HG03066 (cell line): ENCODE results near the gene ANGPTL5.
"Not testable (repeated sequence)": the region's sequence is repeated elsewhere in the genome, so short reads cannot be mapped to it uniquely, and the experiment has no call there.

Experiments used
- ATAC-seq: cut with Tn5 transposase; IDR thresholded peaks from one replicate; pipeline ENCODE4 v1.9.1; 2021; ENCODE audit warnings: low read depth; ENCODE audit not compliant: unreplicated experiment

ANGPTL5 gene

GRCh38 chr11:101894505-101894904, 21.8 kb downstream of the ANGPTL5 start:
- no peak for ATAC-seq

- ATAC-seq: no peak
Observed at GRCh38 chr11:101889767-101890166, 26.6 kb downstream of the ANGPTL5 start.

GRCh38 chr11:101885631-101886030, 30.7 kb downstream of the ANGPTL5 start:
- ATAC-seq: no peak

DNA sequence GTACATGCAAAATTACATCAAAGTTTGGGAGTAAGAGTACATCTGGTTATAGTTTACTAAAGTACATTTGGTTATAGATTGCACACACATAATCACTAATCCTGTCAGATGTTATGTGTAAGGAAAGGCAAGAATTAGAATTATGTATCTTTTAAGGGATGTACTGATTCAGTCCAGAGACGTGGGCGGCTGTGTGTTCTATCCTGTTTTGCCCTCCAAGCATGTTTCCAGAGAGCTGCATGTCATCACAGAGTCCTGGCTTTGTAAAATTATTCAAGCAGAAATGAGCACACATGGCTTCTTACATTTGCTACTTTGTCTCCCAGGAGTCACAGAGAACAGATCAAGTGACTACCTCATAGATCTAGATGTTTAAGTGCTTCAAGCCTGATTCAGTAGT, 34.7 kb downstream of the ANGPTL5 start:
- ATAC-seq: no peak

DNA sequence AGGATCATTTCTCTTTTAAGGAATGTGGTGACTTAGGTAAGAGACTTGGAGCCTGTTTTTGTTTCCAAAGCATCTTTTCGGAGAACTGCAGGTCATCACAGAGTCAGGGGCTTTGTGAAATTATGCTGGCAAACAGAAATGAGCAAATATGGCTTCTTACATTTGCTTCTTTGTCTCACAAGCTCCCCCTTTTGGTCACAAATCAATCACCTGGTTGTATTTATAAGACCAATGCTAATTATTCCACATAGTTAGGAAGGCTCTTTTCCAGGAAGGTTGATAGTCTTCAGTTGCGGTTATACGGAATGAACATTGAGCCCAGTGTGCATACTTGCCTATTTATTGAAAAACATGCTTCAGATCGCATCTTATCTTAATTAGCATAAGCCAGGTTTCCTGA, 36.1 kb downstream of the ANGPTL5 start:
- no peak for ATAC-seq

GRCh38 chr11:101872171-101872882, 44.0 kb downstream of the ANGPTL5 start:
- no peak for ATAC-seq

GRCh38 chr11:101870510-101870909, 45.8 kb downstream of the ANGPTL5 start:
- ATAC-seq: no peak

DNA sequence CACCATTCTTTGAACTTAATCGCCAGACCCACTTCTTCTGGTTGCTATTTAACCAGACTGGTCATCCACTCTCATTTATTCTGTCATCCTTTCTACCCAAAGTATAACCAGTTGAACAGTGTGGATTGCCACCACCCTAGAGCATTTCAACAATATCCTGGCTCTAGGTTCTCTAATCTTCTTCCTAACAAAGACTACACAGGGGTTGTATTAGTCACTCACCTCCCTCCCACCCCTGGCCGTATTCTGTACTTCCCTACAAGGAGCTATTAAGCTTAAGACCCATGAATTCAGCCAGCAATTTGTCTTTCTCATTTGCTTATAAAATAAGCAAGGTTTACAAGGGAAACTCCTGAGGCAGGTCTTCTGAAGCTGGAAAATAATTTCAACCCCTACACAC, 48.4 kb downstream of the ANGPTL5 start:
- no peak for ATAC-seq

GRCh38 chr11:101866619-101867491, 49.5 kb downstream of the ANGPTL5 start:
- ATAC-seq: no peak

DNA sequence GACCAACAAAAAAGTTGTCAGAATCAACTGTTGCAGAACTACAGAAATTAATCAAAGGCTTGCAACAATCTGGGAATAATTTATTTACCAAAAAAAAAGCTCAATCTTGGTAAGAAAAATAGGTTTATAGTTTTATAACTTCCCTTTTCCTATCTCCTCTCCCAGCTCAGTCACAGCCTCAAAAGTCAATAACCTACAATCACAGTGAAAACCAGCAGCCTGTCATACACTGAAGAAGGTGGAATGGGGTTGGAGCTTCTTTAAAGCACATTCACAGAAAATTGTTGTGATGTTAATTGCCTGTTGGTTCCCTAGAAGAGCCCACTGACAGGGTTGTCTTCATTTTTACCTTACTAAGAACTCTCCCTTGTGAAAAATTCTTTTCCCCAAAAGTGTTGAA, 52.2 kb downstream of the ANGPTL5 start:
- ATAC-seq: no peak

GRCh38 chr11:101863361-101863760, 53.0 kb downstream of the ANGPTL5 start:
- ATAC-seq: no peak

DNA sequence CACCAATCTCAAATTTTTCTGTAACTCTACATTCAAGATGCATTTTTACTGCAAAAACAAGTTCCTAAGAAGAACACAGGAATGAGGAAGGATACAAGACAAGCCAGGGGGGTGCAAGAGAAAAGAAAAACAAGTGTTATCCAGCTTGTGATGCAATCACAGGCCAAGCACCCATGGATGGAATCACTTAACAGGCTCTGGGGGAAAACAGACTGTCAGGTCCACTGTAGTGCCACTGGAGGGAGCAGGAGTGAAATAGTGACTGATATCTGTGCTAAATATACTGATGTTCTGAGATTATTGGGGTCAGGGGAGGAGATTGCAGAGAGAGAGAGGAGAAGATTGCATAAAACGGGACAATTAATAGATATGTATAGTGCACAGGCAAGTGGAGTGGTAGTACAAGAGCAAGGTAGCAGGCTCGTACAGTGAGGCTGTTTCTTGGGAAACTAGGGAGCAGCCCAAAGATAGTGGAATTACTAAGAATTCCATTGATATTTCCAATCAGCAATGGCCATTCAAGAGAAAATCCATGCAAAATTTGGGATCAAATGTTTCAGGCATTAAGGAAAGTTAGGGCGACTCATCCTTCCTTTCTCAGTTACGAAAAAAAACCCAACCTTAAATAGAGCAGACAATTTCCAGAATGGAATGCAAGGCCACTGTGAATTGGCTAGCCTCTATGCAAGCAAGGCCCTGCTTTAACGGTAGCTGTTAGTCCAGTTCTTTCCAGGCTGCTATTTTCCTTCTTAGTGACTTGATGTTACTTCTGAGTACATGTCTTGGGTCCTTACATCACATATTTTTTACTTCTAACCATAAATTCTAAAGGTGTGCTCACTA, 53.7 kb downstream of the ANGPTL5 start:
- no peak for ATAC-seq

DNA sequence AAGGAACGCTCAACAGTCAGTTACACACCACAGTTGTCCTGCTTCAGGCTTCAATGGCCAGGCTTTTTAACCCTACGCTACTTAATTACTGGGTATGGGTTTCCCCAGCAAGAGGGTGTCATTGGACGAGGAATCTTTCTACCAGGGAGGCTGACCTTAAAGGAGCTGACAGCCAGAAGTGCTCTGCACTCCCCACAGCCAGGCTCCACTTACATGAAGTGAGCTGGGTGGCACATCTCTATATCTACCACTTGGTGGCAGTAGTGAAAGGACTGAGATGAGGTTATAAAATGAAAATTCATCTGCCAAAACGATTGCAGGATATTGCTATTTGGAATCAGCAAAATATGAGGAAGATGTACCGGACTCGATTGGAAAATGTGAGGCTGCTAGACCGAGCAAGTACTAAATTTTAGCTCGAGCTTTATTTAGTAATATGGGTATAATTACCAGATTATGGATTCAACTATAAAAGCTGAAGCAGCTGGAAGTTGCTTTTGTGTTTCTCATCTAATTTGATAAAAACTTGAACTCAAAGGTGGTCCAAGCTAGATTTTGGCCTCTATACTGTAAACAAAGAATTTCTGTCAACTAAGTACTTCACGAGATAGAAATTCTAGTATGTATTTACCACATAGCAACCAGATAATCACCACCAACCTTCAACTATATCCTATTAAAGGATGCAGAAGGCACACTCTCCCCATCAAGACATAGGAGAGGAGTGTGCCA, 55.5 kb downstream of the ANGPTL5 start:
- ATAC-seq: peak; percentile 90

- ATAC-seq: not testable (repeated sequence)
Observed at GRCh38 chr11:101852260-101852659, 64.1 kb downstream of the ANGPTL5 start.

- ATAC-seq: no peak
Observed at GRCh38 chr11:101848262-101848661, 68.1 kb downstream of the ANGPTL5 start.

GRCh38 chr11:101844608-101845007, 71.7 kb downstream of the ANGPTL5 start:
- no peak for ATAC-seq

GRCh38 chr11:101840704-101841103, 75.6 kb downstream of the ANGPTL5 start:
- no peak for ATAC-seq
